Heart right ventricle (tissue), 16 donors: ENCODE results near the gene TRABD2B. TPM values are rescaled to one million over a fixed set of nuclear protein-coding genes. Genes with fewer than 3 reads are reported as not detected.

Experiments
- ATAC-seq, 8 donors: fragments of 200-7000 bp; cut with Tn5 transposase; one replicate each; pipeline ENCODE4 v1.9.1; 2020; ENCODE audit warnings: mild to moderate bottlenecking in 8 of 8, moderate library complexity in 8 of 8, moderate number of reproducible peaks in 1 of 8
- DNase-seq, 2 donors: peaks; one replicate each; pipeline ENCODE4 v3.0.0-alpha.2; 2020
- H3K27ac ChIP-seq, 10 donors: fragments of 200-600 bp; sonication (generic) in 2 of 10; one replicate each; pipeline versions ENCODE4 v1.5.0 to v1.8.0; 2020 to 2022; ENCODE audit warnings: mild to moderate bottlenecking in 3 of 10
- H3K27me3 ChIP-seq, 7 donors: fragments of 200-600 bp; one replicate each; pipeline ENCODE4 v1.8.0; 2021 to 2022; ENCODE audit warnings: mild to moderate bottlenecking in 2 of 7
- H3K36me3 ChIP-seq, 9 donors: fragments of 200-600 bp; sonication (generic) in 1 of 9; one replicate each; pipeline versions ENCODE4 v1.5.0 to v1.8.0; 2020 to 2022; ENCODE audit warnings: mild to moderate bottlenecking in 2 of 9
- H3K4me1 ChIP-seq, 9 donors: fragments of 200-600 bp; sonication (generic) in 1 of 9; one replicate each; pipeline versions ENCODE4 v1.5.0 to v1.8.0; 2020 to 2022; ENCODE audit warnings: mild to moderate bottlenecking in 4 of 9
- H3K4me3 ChIP-seq, 10 donors: fragments of 200-600 bp; sonication (generic) in 2 of 10; one replicate each; pipeline versions ENCODE4 v1.5.0 to v1.8.0; 2020 to 2022; ENCODE audit warnings: mild to moderate bottlenecking in 7 of 10, moderate library complexity in 2 of 10
- H3K9me3 ChIP-seq, 11 donors: fragments of 200-600 bp in 10 of 11; sonication (generic) in 2 of 11; one replicate each; pipeline versions ENCODE4 v1.5.0 to v1.8.0; 2013 to 2022; ENCODE audit warnings: mild to moderate bottlenecking in 2 of 11, control low read depth in 1 of 11, moderate library complexity in 1 of 11
- WGBS, 2 donors: extraction: QIAGEN DNeasy Blood & Tissue Kit; methylation state at CpG; one replicate each; pipeline ENCODE4 v1.1.7; 2013; ENCODE audit warnings: inconsistent platforms in 1 of 2; 5-methylcytosine and 5-hydroxymethylcytosine counted together
- intact Hi-C, 10 donors: fragments of 100-400 bp; cut with DNase I; formaldehyde crosslinking; loops; one replicate each; pipeline versions ENCODE4 v1.11.1 to v1.14.2; 2022
- polyA plus RNA-seq, 2 donors: library from polyadenylated mRNA; stranded (reverse); fragments of 200-250 nt; gene quantifications; one replicate each; pipeline ENCODE4 v1.2.3, GENCODE V29; 2013
- total RNA-seq, 10 donors: library from RNA; stranded (reverse); fragmentation: NEBNext Ultra II Directional in 3 of 10; extraction: Animal tissue kit (Norgen Biotek cat#: 25700) in 3 of 10; gene quantifications; one replicate each; pipeline versions ENCODE4 v1.2.1 to v1.2.4, GENCODE V29; 2021 to 2023
- TF ChIP-seq, protein P1 (sequence below), 9 donors: fragments of 200-600 bp; sonication (generic) in 2 of 9; IDR thresholded peaks; one replicate each; pipeline versions ENCODE4 v1.5.0 to v1.8.0; 2021 to 2022; ENCODE audit warnings: antibody characterized with exemption in 9 of 9, mild to moderate bottlenecking in 5 of 9, moderate library complexity in 1 of 9
- donor health status: Arrhythmogenic right ventricular cardiomyopathy.
- donor health status: ischemic (EF 13 %, LVEDD 7.1; RV severe dilation, severe dysfunction).
- donor health status: healthy with polysubstance abuse.
- donor health status: DM: no; HTN: yes; CAD: no.
- donor health status: DM: no; HTN: no; CAD: no.
- donor health status: ischemic (EF 25% LVEDD 6.9; RV normal size, moderate dysfunction).
- donor health status: ischemic (EF 25% LVEDD 5.7; RV mildly dilated, moderate dysfunction).
- donor health status: healthy.
- donor health status: DM: yes; HTN: yes; CAD: no.
- donor health status: Ischemic cardiomyopathy.
- donor health status: ischemic (EF 35%, LVEDD 5.7; RV mildly dilated, moderate dysfunction).
- donor health status: nonischemic (EF 11% LVEDD 7.7; RV severe dilation, severe dysfunction).
- donor health status: DM: yes; HTN: yes; CAD: no.
- donor health status: PGD.
- donor health status: ischemic (EF 29% LVEDD 5.4; RV normal size, mild dysfunction).
- donor health status: nonischemic (EF 23%, LVEDD 6.1; RV moderate dilation, normal function).

The TRABD2B gene
- total and polyA plus RNA-seq, 12 donors = 0.21 to 1.1 (median 0.53) TPM

DNA sequence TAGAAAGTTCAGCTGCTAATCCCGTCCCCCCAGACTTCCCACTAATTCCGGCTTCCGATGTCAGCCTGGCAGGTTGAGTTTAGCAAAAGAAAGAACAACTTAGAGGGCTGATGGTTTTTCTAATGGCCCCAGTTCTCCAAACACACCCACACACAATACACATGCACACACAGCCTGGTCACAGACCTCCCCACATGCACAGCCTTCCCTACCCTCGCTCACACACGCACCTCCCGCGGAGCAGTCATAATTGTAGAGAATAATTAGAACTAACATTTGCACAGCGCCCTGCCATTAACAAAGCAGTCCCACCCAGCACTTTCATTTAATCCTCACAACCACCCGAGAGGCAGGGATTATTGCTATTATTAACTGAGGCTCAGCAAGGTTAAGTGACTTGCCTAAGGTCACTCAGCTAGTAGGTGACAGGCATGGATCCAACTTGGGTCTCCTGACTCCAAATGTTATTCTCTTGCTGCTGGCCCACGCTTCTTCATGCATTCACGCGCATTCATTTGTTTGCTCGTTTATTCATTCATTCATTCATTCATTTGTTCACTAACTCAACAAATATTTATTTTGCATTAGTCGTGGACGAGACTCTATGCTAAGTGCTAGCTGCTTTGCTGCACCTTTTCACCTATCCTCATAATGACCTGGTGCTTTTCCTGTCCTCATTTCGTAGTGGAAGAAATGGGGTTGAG is 284.4 kb downstream of the TRABD2B start:
- H3K27me3 ChIP-seq = peaks cover 21 to 100% (median 98%) of the 10 kb centered on the region in 7 donors
- WGBS, 2 donors = 71 to 72% methylated on average over 16 of the region's 16 CpGs

DNA sequence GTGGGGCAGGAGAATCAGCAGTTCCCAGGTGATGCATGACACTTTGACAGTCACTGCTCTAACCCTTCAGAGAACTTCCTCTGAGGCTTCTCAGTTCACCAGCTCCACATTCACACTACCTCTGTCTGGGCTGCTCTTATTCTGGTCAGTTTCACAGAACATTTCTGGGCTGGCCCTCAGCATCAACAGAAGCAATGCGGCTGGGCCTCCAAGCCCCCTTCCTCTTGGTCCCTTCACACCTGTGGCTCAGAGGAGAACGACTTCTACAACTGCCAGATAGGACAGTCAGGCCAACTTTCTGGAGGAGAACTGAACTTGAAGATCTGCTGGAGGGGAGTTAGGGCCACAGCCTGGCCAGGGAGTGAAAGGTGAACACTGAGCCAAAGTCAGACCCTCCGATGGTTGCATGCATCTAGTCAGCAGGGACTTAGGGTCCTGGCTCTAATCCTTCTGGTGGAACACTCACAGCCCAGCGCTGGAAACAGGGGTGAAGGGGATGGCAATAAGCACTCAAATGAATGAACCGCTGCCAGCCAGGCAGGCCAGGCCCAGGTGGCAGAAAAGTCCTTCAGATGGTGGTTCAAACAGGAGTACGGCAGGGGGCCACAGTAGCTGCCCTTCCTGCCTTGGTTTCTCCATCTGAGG is 285.2 kb downstream of the TRABD2B start:
- 59 to 61% methylated on average over 6 of the region's 6 CpGs for WGBS, 2 donors
- no peak for DNase-seq
- Histone ChIP-seq H3K27ac (no peak overlapping the region), H3K27me3 (peaks cover 21 to 100% (median 98%) of the 10 kb centered on the region in 7 donors), H3K4me1 (peaks cover 6 to 30% (median 24%) of the 10 kb centered on the region in 9 donors), H3K4me3 (no peak overlapping the region), H3K36me3 (no peaks in the 10 kb centered on the region), H3K9me3 (no peaks in the 10 kb centered on the region)
- no peak for ATAC-seq
- TF ChIP-seq, protein P1, sequence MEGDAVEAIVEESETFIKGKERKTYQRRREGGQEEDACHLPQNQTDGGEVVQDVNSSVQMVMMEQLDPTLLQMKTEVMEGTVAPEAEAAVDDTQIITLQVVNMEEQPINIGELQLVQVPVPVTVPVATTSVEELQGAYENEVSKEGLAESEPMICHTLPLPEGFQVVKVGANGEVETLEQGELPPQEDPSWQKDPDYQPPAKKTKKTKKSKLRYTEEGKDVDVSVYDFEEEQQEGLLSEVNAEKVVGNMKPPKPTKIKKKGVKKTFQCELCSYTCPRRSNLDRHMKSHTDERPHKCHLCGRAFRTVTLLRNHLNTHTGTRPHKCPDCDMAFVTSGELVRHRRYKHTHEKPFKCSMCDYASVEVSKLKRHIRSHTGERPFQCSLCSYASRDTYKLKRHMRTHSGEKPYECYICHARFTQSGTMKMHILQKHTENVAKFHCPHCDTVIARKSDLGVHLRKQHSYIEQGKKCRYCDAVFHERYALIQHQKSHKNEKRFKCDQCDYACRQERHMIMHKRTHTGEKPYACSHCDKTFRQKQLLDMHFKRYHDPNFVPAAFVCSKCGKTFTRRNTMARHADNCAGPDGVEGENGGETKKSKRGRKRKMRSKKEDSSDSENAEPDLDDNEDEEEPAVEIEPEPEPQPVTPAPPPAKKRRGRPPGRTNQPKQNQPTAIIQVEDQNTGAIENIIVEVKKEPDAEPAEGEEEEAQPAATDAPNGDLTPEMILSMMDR (IDR thresholded peaks at IDR 0.05) = no peak
- intact Hi-C loops = loop anchor here (2.0 to 10.0 kb wide), 15 partner anchors 183 to 837 kb away; partner anchors contain the start of genes FOXD2 (in 1 of the 10) and PDZK1IP1 (in 1 of the 10)

More for the DNA sequence above, 284.4 kb downstream of the TRABD2B start:
- H3K36me3 ChIP-seq = no peaks in the 10 kb centered on the region
- ATAC-seq (no peak), DNase-seq (no peak)
- intact Hi-C loops = loop anchor here (5.0 to 10.0 kb wide), 11 partner anchors 185 to 838 kb away; partner anchors contain the start of genes FOXD2 (in 1 of the 10) and PDZK1IP1 (in 1 of the 10)
- H3K4me1 ChIP-seq = peaks cover 6 to 30% (median 24%) of the 10 kb centered on the region in 9 donors
- TF ChIP-seq, protein P1 (IDR thresholded peaks at IDR 0.05) = no peak
- H3K4me3 ChIP-seq = no peak overlapping the region
- H3K27ac ChIP-seq = no peak overlapping the region
- no peaks in the 10 kb centered on the region for H3K9me3 ChIP-seq

DNA sequence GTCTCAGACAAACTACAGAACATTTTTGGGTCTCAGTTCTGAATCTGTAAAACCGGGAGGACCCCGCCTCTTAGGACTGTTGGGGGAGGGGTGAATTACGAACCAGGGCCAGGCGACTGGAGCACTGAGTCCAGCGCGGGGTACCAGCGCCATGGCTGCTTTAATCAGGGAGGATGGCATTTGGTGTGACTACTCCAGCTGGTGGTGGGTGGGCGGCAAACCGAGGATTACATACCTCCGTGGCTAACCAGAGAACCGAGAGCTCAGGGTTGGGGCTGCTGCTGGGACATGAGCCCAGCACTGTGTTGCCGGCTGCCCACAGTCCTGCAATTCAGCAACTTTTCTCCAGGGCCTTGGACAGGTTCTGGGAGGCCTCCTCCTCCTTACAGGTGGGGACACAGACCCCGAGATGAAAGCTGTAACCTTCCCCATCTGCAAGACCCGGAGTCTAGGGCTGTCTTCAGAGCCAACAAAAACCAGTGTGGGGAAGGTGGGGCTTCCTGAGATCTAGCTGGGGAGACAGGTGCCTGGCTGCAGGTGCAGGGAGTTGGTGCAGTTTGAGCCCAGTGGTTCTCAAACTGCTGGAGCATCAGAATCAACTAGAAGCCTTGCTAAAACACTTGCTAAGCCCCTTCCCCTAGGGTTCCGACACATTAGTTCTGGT is 285.9 kb downstream of the TRABD2B start:
- WGBS, 2 donors = 43 to 49% methylated on average over 15 of the region's 15 CpGs
- Histone ChIP-seq H3K27me3 (peaks cover 21 to 100% (median 98%) of the 10 kb centered on the region in 7 donors), H3K4me3 (no peak overlapping the region), H3K4me1 (peaks cover 6 to 30% (median 24%) of the 10 kb centered on the region in 9 donors), H3K36me3 (no peaks in the 10 kb centered on the region), H3K9me3 (no peaks in the 10 kb centered on the region), H3K27ac (no peak overlapping the region)
- ATAC-seq (no peak), DNase-seq (no peak)
- TF ChIP-seq, protein P1 (IDR thresholded peaks at IDR 0.05) = no peak
- intact Hi-C loops = loop anchor here (2.0 to 10.0 kb wide), 15 partner anchors 183 to 837 kb away; partner anchors contain the start of genes FOXD2 (in 1 of the 10) and PDZK1IP1 (in 1 of the 10)

Other genes with a start within 250 kb of the TRABD2B start
- under 1 TPM in 3 of 10 donors, not detected in 7; 0.11 to 0.50 (median 0.16) TPM for gene SLC5A9, start 225.3 kb upstream of the TRABD2B start, total RNA-seq
- gene SLC5A9, start 225.3 kb upstream of the TRABD2B start, polyA plus RNA-seq = under 1 TPM; 0.06 to 0.59 TPM